ENCODE results near the gene WIPF1.

The WIPF1 gene

GRCh38 chr2:174594456-174594855 lies 3.1 kb downstream of the WIPF1 start:
- no peak for DNase-seq

GRCh38 chr2:174593574-174594203 lies 3.9 kb downstream of the WIPF1 start:
- peak; percentile 47 for DNase-seq

GRCh38 chr2:174593041-174593440 lies 4.6 kb downstream of the WIPF1 start:
- no peak for DNase-seq

- DNase-seq, result no peak
Observed at GRCh38 chr2:174591740-174592139, 5.9 kb downstream of the WIPF1 start.

- DNase-seq, result no peak
Observed at GRCh38 chr2:174590928-174591648, 6.5 kb downstream of the WIPF1 start.

GRCh38 chr2:174590346-174590745 lies 7.3 kb downstream of the WIPF1 start:
- no peak for DNase-seq

GRCh38 chr2:174589334-174589733 lies 8.3 kb downstream of the WIPF1 start:
- DNase-seq, result no peak

GRCh38 chr2:174588463-174588862 lies 9.1 kb downstream of the WIPF1 start:
- DNase-seq, result no peak

- no peak for DNase-seq
Observed at GRCh38 chr2:174587579-174587978, 10.0 kb downstream of the WIPF1 start.

GRCh38 chr2:174586418-174587295 lies 10.9 kb downstream of the WIPF1 start:
- no peak for DNase-seq

GRCh38 chr2:174585657-174586252 lies 11.8 kb downstream of the WIPF1 start:
- no peak for DNase-seq

- DNase-seq, result no peak
Observed at GRCh38 chr2:174585146-174585545, 12.5 kb downstream of the WIPF1 start.

- no peak for DNase-seq
Observed at GRCh38 chr2:174581491-174581890, 16.1 kb downstream of the WIPF1 start.

GRCh38 chr2:174580951-174581350 lies 16.7 kb downstream of the WIPF1 start:
- no peak for DNase-seq

GRCh38 chr2:174577967-174578589 lies 19.5 kb downstream of the WIPF1 start:
- DNase-seq, result peak; percentile 48 to 55

GRCh38 chr2:174575124-174575776 lies 22.4 kb downstream of the WIPF1 start:
- no peak for DNase-seq

GRCh38 chr2:174574657-174575056 lies 22.9 kb downstream of the WIPF1 start:
- no peak for DNase-seq

GRCh38 chr2:174573621-174574081 lies 24.0 kb downstream of the WIPF1 start:
- DNase-seq, result peak; percentile 27 to 48

- DNase-seq, result no peak
Observed at GRCh38 chr2:174572556-174572955, 25.0 kb downstream of the WIPF1 start.

- no peak for DNase-seq
Observed at GRCh38 chr2:174571669-174572323, 25.8 kb downstream of the WIPF1 start.

GRCh38 chr2:174570318-174570958 lies 27.2 kb downstream of the WIPF1 start:
- DNase-seq, result no peak
